HG02571 (cell line): ENCODE data around the gene ARHGEF17.

Experiments used
- ATAC-seq: cut with Tn5 transposase; IDR thresholded peaks from one replicate; pipeline ENCODE4 v1.9.1; 2021; ENCODE audit warnings: mild to moderate bottlenecking, moderate library complexity; ENCODE audit not compliant: unreplicated experiment

The ARHGEF17 gene

DNA sequence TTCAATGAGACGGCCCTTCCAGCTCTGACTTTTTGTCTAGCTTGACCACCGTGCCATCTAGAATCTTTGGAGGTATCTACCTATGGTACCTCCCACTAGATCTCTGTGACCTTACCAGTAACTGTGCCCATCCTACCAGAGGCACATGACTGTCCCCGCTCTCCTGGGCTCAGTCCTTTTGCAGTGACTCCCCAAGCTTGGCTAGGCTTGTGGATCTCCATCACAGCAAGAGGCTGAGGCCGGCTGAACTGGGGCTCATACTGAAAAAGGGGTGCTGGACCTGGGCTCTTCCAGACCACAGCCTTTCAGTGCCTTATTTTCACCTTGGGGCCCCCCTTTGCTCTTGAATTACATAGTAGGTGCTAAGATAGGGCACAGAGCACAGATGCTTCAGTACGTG is 95.5 kb downstream of the ARHGEF17 start:
- no peak for ATAC-seq

DNA sequence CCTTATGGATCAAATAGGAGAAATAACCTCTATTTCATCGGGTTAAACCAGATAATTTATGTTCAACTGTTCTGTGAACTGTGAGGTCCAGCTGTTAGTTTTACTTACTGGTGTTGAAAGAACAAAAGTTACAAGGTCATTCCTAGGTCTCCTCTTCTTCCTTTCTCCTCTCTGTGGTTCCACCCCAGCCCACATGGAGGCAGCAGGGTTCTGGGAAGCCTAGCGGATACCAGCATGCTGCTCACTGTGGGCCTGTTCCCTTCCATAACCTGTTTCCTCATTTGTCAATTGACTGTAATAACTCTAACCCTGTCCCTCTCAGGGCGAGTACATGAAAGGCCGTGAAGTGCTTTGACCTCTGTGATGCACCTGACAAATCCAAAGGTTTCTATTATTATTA is 96.0 kb downstream of the ARHGEF17 start:
- no peak for ATAC-seq

- no peak for ATAC-seq
These were observed 96.5 kb downstream of the ARHGEF17 start for GRCh38 chr11:73404506-73405145.

DNA sequence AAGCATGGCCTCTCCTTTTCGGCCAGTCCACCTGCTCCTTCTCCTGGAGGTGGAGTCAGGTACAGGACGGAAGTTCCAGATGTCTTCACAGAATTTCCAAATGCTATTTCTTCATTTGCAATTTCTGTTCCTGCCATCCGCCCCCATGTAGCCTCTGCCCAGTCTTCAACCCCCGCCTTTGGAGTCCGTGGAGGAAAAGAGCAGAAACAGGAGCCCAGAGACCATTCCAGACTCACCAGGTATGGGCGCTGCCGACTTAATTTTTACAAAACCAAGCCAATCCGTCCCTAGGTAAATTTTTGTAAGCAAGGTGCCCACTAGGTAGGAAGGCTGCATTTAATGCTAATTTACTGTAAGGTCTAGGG is 97.1 kb downstream of the ARHGEF17 start:
- ATAC-seq = no peak

GRCh38 chr11:73406131-73406530 is 98.1 kb downstream of the ARHGEF17 start:
- no peak for ATAC-seq

DNA sequence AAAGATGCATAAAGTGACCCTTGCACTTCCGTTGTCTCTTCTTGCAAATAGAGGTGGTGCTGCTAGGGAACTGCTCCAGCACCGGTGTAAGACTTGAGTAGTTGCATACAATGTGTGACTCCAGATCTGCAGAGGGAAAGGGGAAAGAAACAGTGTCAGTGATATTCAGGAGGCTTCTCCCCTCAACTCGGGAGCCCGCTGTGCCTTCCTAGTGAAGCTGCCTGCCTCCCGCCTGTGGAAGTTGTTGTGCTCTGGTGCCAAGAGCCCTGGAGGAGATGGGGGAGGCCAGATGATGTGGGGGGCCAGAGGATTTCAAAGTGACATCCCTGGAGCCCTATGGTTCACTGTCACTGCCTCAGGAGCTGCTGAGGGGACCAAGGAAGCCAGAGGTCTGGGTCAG is 98.5 kb downstream of the ARHGEF17 start:
- ATAC-seq = no peak

GRCh38 chr11:73409431-73409830 is 101.4 kb downstream of the ARHGEF17 start:
- no peak for ATAC-seq

- ATAC-seq = no peak
These were observed 102.6 kb downstream of the ARHGEF17 start for GRCh38 chr11:73410627-73411026.

GRCh38 chr11:73411031-73411430 is 103.0 kb downstream of the ARHGEF17 start:
- no peak for ATAC-seq

DNA sequence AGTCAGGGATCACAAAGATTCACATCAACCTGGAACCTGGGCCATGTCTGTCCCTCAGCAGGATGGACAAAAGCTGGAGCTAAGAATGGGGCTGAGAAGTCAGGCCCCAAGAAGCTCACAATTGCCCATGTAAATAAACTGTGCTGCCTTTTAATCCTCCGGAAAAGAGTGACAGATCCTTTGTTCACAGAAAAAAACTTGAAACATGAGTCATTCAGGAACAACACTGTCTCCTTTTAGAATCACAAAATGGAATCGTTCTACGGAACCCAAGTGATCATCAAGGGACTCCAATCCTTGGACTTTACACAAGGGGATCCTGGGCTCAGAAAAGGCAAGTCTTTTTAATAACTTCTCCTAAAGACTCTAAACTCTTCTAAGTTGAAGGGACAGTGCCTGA is 104.2 kb downstream of the ARHGEF17 start:
- ATAC-seq = no peak

GRCh38 chr11:73413256-73413655 is 105.2 kb downstream of the ARHGEF17 start:
- ATAC-seq = no peak

- no peak for ATAC-seq
These were observed 107.0 kb downstream of the ARHGEF17 start for GRCh38 chr11:73414977-73415651.

- no peak for ATAC-seq
These were observed 108.0 kb downstream of the ARHGEF17 start for GRCh38 chr11:73415854-73416615.

GRCh38 chr11:73416786-73417185 is 108.7 kb downstream of the ARHGEF17 start:
- ATAC-seq = no peak
